CD4-positive, alpha-beta memory T cell (primary cell): ENCODE data around the gene DLK1. TPM values are rescaled to one million over a fixed set of nuclear protein-coding genes. Genes with fewer than 3 reads are reported as not detected.

Experiments used
- CTCF ChIA-PET: fragments of 350-600 bp; sonication (Branson Sonifier 250); formaldehyde crosslinking; loops from one replicate; lab custom pipeline; 2021; ENCODE audit warnings: inconsistent platforms; ENCODE audit not compliant: partially characterized antibody; lab: Charles Lee
- POLR2A ChIA-PET: fragments of 350-600 bp; sonication (Branson Sonifier 250); formaldehyde crosslinking; loops from one replicate; lab custom pipeline; 2021; ENCODE audit not compliant: partially characterized antibody; lab: Charles Lee
- DNase-seq, 5 donors: peaks; one replicate each; pipeline versions ENCODE4 v3.0.0 to v3.0.0-alpha.2; 2020 to 2022; ENCODE audit warnings: mixed read lengths in 1 of 5
- H3K27ac ChIP-seq: one replicate; pipeline ENCODE4 v1.7.0; 2013; ENCODE audit warnings: low read depth, low read length
- H3K27me3 ChIP-seq: 2 replicates; pipeline ENCODE4 v1.7.0; 2013; ENCODE audit warnings: mild to moderate bottlenecking, low read length, moderate library complexity; ENCODE audit not compliant: insufficient read depth
- H3K36me3 ChIP-seq: 2 replicates; pipeline ENCODE4 v1.7.0; 2013; ENCODE audit warnings: mild to moderate bottlenecking, low read length, moderate library complexity; ENCODE audit not compliant: insufficient read depth
- H3K4me1 ChIP-seq: 2 replicates; pipeline ENCODE4 v1.7.0; 2013; ENCODE audit warnings: mild to moderate bottlenecking, low read length, moderate library complexity; ENCODE audit not compliant: insufficient read depth
- H3K4me3 ChIP-seq, 2 donors: one replicate each; pipeline ENCODE4 v1.7.0; 2013; ENCODE audit warnings: low read length in 2 of 2, mild to moderate bottlenecking in 1 of 2
- H3K9me3 ChIP-seq, 2 donors: one replicate each; pipeline ENCODE4 v1.7.0; 2013; ENCODE audit warnings: low read length in 2 of 2, control low read depth in 1 of 2; ENCODE audit not compliant: control insufficient read depth in 1 of 2
- H3K27ac Mint-ChIP-seq, 7 donors: one replicate each; pipeline ENCODE4 v1.8.0; 2020 to 2021; ENCODE audit warnings: mixed read lengths in 7 of 7, mild to moderate bottlenecking in 6 of 7, inconsistent platforms in 3 of 7, moderate library complexity in 3 of 7
- H3K27me3 Mint-ChIP-seq, 2 donors: one replicate each; pipeline ENCODE4 v1.8.0; 2020 to 2021; ENCODE audit warnings: mixed read lengths in 2 of 2
- H3K36me3 Mint-ChIP-seq, 2 donors: one replicate each; pipeline ENCODE4 v1.8.0; 2020 to 2021; ENCODE audit warnings: mixed read lengths in 2 of 2, inconsistent platforms in 1 of 2, mild to moderate bottlenecking in 1 of 2
- H3K4me1 Mint-ChIP-seq, 4 donors: one replicate each; pipeline ENCODE4 v1.8.0; 2020 to 2021; ENCODE audit warnings: mixed read lengths in 4 of 4, mild to moderate bottlenecking in 1 of 4
- H3K4me3 Mint-ChIP-seq, 8 donors: one replicate each; pipeline ENCODE4 v1.8.0; 2020 to 2021; ENCODE audit warnings: mixed read lengths in 8 of 8, mild to moderate bottlenecking in 7 of 8, moderate library complexity in 6 of 8, inconsistent platforms in 3 of 8
- H3K9me3 Mint-ChIP-seq, 8 donors: one replicate each; pipeline ENCODE4 v1.8.0; 2020 to 2021; ENCODE audit warnings: mixed read lengths in 8 of 8, mild to moderate bottlenecking in 5 of 8, inconsistent platforms in 3 of 8, moderate library complexity in 1 of 8
- intact Hi-C: fragments of 100-400 bp; cut with micrococcal nuclease; formaldehyde crosslinking; loops from one replicate; pipeline ENCODE4 v1.15.1; 2023
- polyA plus RNA-seq, 2 donors: library from polyadenylated mRNA; unstranded; fragments of 300-500 nt; fragmentation: Illumina TruSeq; gene quantifications; one replicate each; pipeline ENCODE4 v1.2.3, GENCODE V29; 2021
- total RNA-seq, 2 experiments: library from RNA; stranded (reverse); gene quantifications; one replicate each; pipeline ENCODE4 v1.2.3, GENCODE V29; 2021

The DLK1 gene
- total and polyA plus RNA-seq, 4 experiments from 2014 or later = not detected

DNA sequence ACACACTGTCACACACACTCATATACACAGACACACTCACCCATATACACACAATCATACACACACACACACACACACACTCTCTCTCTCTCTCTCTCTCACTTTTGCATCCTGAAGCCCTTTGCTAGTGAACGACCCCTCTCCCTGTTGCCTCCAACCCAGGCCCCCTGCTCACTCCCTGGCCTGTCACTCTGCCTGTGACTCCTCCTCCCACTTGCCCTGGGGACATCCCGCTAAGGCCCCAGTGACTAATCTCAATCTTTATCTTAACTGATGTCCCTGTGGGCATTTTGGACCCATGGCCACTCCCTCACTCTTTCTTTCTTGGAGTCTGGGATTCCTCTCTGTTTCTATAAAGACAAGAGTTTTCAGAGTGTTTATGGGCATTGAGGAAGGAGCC lies 10.9 kb upstream of the DLK1 start:
- no peak overlapping the region for H3K27ac ChIP-seq
- H3K4me3 ChIP-seq = no peak overlapping the region
- peaks cover 0 to 4% (median 0%) of the 10 kb centered on the region in 8 donors for H3K9me3 Mint-ChIP-seq
- H3K9me3 ChIP-seq = no peaks in the 10 kb centered on the region
- H3K36me3 ChIP-seq = no peaks in the 10 kb centered on the region
- H3K27me3 ChIP-seq = peaks cover 3% of the 10 kb centered on the region
- no peak overlapping the region for H3K27ac Mint-ChIP-seq
- no peaks in the 10 kb centered on the region for H3K36me3 Mint-ChIP-seq
- H3K4me1 Mint-ChIP-seq = peaks cover 0 to 1% (median 0%) of the 10 kb centered on the region in 4 donors
- H3K4me1 ChIP-seq = no peaks in the 10 kb centered on the region
- DNase-seq = no peak
- H3K4me3 Mint-ChIP-seq = no peak overlapping the region
- ChIA-PET POLR2A (no interaction called here), CTCF (no interaction called here)
- peaks cover 17 to 30% of the 10 kb centered on the region in 2 donors for H3K27me3 Mint-ChIP-seq
- intact Hi-C loops = no loop called here

DNA sequence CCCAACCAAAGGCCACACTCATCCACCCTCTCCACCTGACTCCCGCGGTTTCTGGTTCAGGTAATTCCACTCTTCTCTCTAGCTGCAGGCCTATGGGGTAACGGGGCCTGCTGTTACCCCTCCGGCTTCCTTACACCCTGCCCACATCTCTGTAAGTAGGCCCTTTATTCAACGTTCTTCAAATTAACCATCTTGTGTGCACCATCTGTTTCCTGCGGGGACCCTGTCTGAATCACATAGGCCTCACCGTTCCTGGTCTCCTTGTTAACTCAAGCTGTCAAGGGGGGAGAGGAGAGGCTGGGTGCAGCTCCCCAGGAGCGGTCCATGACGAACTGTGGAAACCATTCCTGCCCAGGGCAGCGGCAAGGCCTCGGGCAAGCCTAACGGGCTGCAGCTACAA lies 9.3 kb upstream of the DLK1 start:
- POLR2A ChIA-PET = no interaction called here
- H3K27me3 ChIP-seq = peaks cover 3% of the 10 kb centered on the region

DNA sequence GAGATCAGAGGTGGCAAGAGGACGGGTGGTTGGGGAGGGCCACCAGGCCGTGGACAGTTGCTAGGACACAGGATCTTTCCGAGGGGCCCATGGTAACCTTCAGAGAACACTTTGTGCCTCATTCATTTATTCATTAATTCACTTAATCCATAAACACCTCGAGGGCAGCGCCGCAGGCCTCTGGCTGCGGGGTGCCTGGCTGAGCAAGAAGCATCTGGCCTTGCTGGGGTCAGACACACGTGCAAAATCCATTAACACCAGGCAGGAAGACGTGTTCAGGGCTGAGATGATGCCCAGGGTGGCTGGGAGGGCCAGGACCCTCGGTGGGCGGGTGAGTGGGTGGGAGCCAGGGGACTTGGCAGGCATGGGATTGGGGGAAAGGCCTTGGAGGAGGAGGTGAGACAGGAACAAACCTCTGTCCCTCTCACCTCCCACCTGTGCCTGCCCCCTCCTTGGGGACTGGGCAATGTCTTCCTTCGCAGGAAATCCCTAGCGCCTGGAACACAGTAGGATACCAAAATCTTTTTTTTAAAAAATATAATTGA lies 6.6 kb upstream of the DLK1 start:
- intact Hi-C loops = no loop called here
- no peak overlapping the region for H3K27ac ChIP-seq
- no peak overlapping the region for H3K4me3 Mint-ChIP-seq
- H3K4me1 ChIP-seq = no peaks in the 10 kb centered on the region
- H3K4me1 Mint-ChIP-seq = peaks cover 0 to 1% (median 0%) of the 10 kb centered on the region in 4 donors
- no peak for DNase-seq
- POLR2A ChIA-PET = no interaction called here
- peaks cover 3% of the 10 kb centered on the region for H3K27me3 ChIP-seq
- H3K36me3 Mint-ChIP-seq = no peaks in the 10 kb centered on the region
- no peaks in the 10 kb centered on the region for H3K36me3 ChIP-seq
- no peak overlapping the region for H3K27ac Mint-ChIP-seq
- H3K9me3 Mint-ChIP-seq = peaks cover 0 to 4% (median 0%) of the 10 kb centered on the region in 8 donors
- no peaks in the 10 kb centered on the region for H3K9me3 ChIP-seq
- CTCF ChIA-PET = no interaction called here
- peaks cover 10 to 23% of the 10 kb centered on the region in 2 donors for H3K27me3 Mint-ChIP-seq
- H3K4me3 ChIP-seq = no peak overlapping the region

More for the DNA sequence above, 9.3 kb upstream of the DLK1 start:
- no peaks in the 10 kb centered on the region for H3K36me3 ChIP-seq
- intact Hi-C loops = no loop called here
- H3K9me3 ChIP-seq = no peaks in the 10 kb centered on the region
- no peaks in the 10 kb centered on the region for H3K36me3 Mint-ChIP-seq
- H3K4me1 ChIP-seq = no peaks in the 10 kb centered on the region
- no peak overlapping the region for H3K27ac Mint-ChIP-seq
- no peak for DNase-seq
- H3K9me3 Mint-ChIP-seq = peaks cover 0 to 4% (median 0%) of the 10 kb centered on the region in 8 donors
- H3K27ac ChIP-seq = no peak overlapping the region
- H3K4me1 Mint-ChIP-seq = peaks cover 0 to 1% (median 0%) of the 10 kb centered on the region in 4 donors
- no peak overlapping the region for H3K4me3 Mint-ChIP-seq
- peaks cover 14 to 22% of the 10 kb centered on the region in 2 donors for H3K27me3 Mint-ChIP-seq
- H3K4me3 ChIP-seq = no peak overlapping the region
- CTCF ChIA-PET = no interaction called here

DNA sequence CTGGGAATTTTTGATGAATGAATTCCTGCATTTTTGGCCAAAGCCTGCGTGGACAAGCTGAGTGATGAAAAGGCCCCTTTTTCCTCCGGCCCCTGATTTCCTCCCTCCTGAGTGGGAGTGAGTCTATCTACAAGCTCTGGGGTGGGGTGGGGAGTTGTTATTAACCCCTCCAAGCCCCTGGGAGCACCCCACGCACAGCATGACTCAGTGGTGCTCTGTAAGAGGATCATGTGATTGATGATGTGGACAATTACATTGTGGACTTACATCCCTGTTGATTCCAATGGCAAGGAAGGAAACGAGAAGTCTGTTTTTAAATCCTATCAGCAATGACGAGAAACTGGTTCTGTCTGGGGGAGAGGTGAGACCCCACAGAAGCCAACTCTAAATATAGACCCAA lies 5.1 kb upstream of the DLK1 start:
- no peaks in the 10 kb centered on the region for H3K9me3 ChIP-seq
- Mint-ChIP-seq H3K27ac (no peak overlapping the region), H3K4me3 (no peak overlapping the region), H3K4me1 (peaks cover 0 to 1% (median 0%) of the 10 kb centered on the region in 4 donors), H3K9me3 (peaks cover 0 to 2% (median 0%) of the 10 kb centered on the region in 8 donors), H3K36me3 (no peaks in the 10 kb centered on the region), H3K27me3 (peaks cover 15 to 26% of the 10 kb centered on the region in 2 donors)
- no peaks in the 10 kb centered on the region for H3K36me3 ChIP-seq
- ChIA-PET CTCF (no interaction called here), POLR2A (no interaction called here)
- H3K27ac ChIP-seq = no peak overlapping the region
- H3K4me1 ChIP-seq = no peaks in the 10 kb centered on the region
- peaks cover 3% of the 10 kb centered on the region for H3K27me3 ChIP-seq
- no peak overlapping the region for H3K4me3 ChIP-seq
- no peak for DNase-seq
- intact Hi-C loops = no loop called here

DNA sequence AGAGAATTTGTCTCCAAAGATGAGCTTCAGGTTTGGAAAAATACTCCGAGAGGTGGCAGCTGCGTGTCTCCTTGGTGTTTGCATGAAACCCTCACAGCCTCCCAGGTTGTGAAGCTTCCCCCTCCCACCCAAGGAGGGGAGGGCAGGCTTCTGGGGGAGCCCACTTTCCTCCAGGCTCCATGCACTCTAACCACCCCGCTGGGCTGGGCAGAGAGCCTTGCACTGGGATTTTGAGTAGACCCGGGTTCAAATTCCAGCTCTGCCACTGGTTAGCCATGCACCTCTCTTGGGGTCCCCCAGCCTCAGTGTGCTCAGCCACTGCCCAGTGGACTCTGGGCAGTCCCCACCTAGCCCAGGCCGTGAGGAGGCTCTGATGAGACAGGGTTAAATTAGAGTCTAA lies 4.3 kb upstream of the DLK1 start:
- POLR2A ChIA-PET = no interaction called here
- Histone ChIP-seq H3K4me3 (no peak overlapping the region), H3K27ac (no peak overlapping the region), H3K36me3 (no peaks in the 10 kb centered on the region), H3K27me3 (peaks cover 3% of the 10 kb centered on the region), H3K9me3 (no peaks in the 10 kb centered on the region), H3K4me1 (no peaks in the 10 kb centered on the region)
- DNase-seq = no peak
- peaks cover 0 to 3% (median 0%) of the 10 kb centered on the region in 8 donors for H3K9me3 Mint-ChIP-seq
- H3K27me3 Mint-ChIP-seq = peaks cover 16 to 28% of the 10 kb centered on the region in 2 donors
- H3K27ac Mint-ChIP-seq = no peak overlapping the region
- H3K4me3 Mint-ChIP-seq = no peak overlapping the region
- peaks cover 0 to under 1% (median 0%) of the 10 kb centered on the region in 4 donors for H3K4me1 Mint-ChIP-seq
- intact Hi-C loops = no loop called here
- no peaks in the 10 kb centered on the region for H3K36me3 Mint-ChIP-seq
- CTCF ChIA-PET = no interaction called here

DNA sequence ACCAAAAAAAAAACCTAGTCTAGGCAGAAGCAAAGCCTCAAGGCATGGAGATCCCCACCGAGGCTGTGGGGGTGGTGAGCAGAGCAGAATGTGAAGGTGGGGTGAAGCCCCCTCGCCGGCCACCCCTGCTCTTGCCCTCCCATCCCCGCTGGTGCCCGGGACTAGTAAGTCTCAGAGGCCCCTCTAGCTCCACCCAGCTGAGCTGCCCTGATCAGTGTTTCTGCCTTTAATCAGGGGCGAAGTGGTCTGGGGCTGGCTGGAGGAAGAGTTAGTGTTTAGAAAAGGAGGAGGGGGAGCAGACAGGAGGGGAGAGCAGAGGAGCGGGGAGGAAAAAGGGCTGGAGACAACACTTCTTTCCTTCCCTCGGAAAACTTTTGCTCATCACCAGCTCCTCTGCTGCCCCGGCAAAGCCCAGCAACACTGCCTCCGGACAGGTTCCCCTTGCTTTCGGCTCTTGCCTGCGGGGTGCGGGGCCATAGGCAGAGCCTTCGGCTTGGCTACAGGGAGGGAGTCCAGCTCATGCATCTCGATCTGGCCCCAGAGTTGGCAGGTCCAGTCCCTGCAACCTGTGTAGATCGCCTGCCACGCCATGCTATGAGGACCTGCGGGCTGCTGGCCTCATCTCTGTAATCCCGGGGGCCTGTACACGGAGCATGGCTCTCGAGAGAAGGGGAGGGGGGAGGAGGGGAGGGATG lies 3.4 kb upstream of the DLK1 start:
- H3K27me3 Mint-ChIP-seq = peaks cover 20 to 32% of the 10 kb centered on the region in 2 donors
- DNase-seq = no peak
- no peak overlapping the region for H3K27ac ChIP-seq
- no peak overlapping the region for H3K4me3 ChIP-seq
- ChIA-PET POLR2A (no interaction called here), CTCF (no interaction called here)
- H3K36me3 ChIP-seq = no peaks in the 10 kb centered on the region
- no peak overlapping the region for H3K27ac Mint-ChIP-seq
- intact Hi-C loops = no loop called here
- no peaks in the 10 kb centered on the region for H3K4me1 Mint-ChIP-seq
- no peak overlapping the region for H3K4me3 Mint-ChIP-seq
- H3K9me3 Mint-ChIP-seq = peaks cover 0 to 3% (median 0%) of the 10 kb centered on the region in 8 donors
- H3K36me3 Mint-ChIP-seq = no peaks in the 10 kb centered on the region
- H3K9me3 ChIP-seq = no peaks in the 10 kb centered on the region
- no peaks in the 10 kb centered on the region for H3K4me1 ChIP-seq
- peaks cover 3% of the 10 kb centered on the region for H3K27me3 ChIP-seq

DNA sequence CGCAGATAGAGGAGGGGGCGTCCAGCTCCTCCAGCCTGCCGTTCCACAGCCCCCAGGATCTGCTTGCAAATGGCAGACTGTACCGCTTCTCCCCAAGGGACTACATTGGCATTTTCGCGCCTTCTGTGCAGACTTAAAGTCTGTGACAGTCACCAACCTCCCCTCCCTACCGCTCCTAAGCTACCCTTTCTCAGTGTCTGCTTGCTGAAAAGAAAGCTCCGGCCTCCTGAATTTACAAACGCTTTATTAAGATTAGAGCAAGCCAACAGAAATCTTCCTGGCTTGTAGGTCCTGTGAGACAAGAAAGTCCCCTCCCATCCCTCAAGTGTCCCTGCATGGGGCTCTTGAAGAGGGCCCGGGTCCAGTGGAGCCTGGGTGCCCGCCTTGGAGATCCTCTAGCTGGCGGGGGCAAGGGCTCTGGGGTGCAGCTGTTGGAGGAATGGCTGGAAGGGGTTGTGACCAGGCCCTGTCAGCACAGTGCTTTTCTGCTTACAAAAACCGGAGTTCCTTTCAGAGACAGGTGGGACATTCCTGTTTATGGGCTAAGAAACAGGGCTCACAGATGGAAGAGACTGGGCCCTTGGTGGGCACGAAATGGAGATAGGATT lies 2.8 kb upstream of the DLK1 start:
- DNase-seq = no peak
- Mint-ChIP-seq H3K36me3 (no peaks in the 10 kb centered on the region), H3K27me3 (peaks cover 23 to 29% of the 10 kb centered on the region in 2 donors), H3K9me3 (peaks cover 0 to 3% (median 0%) of the 10 kb centered on the region in 8 donors), H3K4me1 (no peaks in the 10 kb centered on the region), H3K4me3 (no peak overlapping the region), H3K27ac (no peak overlapping the region)
- H3K9me3 ChIP-seq = no peaks in the 10 kb centered on the region
- H3K4me1 ChIP-seq = no peaks in the 10 kb centered on the region
- no peak overlapping the region for H3K27ac ChIP-seq
- intact Hi-C loops = no loop called here
- CTCF ChIA-PET = no interaction called here
- no peaks in the 10 kb centered on the region for H3K36me3 ChIP-seq
- H3K27me3 ChIP-seq = no peaks in the 10 kb centered on the region
- POLR2A ChIA-PET = no interaction called here
- no peak overlapping the region for H3K4me3 ChIP-seq
